Loucy (cell line): ENCODE measurements around the gene TMEM170A.

Experiments
- H2AFZ ChIP-seq: fragments of 200-600 bp; sonication (generic); 2 replicates; pipeline ENCODE4 v1.6.0; 2016; ENCODE audit warnings: antibody characterized with exemption, mild to moderate bottlenecking, low read length, moderate library complexity
- H3F3A ChIP-seq: fragments of 200-600 bp; 2 replicates; pipeline ENCODE4 v1.6.0; 2016; ENCODE audit warnings: antibody characterized with exemption, low read depth, mild to moderate bottlenecking
- H3K27me3 ChIP-seq: fragments of 200-600 bp; sonication (generic); 2 replicates; pipeline ENCODE4 v1.6.1; 2014; ENCODE audit warnings: low read length, mild to moderate bottlenecking; ENCODE audit not compliant: insufficient read depth, poor library complexity, severe bottlenecking
- H3K36me3 ChIP-seq: fragments of 200-600 bp; sonication (generic); 2 replicates; pipeline ENCODE4 v1.6.1; 2016; ENCODE audit warnings: low read length; ENCODE audit not compliant: insufficient read depth
- H3K4me1 ChIP-seq: fragments of 200-600 bp; sonication (generic); 2 replicates; pipeline ENCODE4 v1.5.1; 2014; ENCODE audit warnings: low read length, mild to moderate bottlenecking; ENCODE audit not compliant: insufficient read depth, poor library complexity, severe bottlenecking
- H3K4me2 ChIP-seq: fragments of 200-600 bp; sonication (generic); 2 replicates; pipeline ENCODE4 v1.6.0; 2014; ENCODE audit warnings: antibody characterized with exemption, low read length, low read depth, mild to moderate bottlenecking; ENCODE audit not compliant: poor library complexity, severe bottlenecking
- H3K4me3 ChIP-seq: fragments of 200-600 bp; sonication (generic); 2 replicates; pipeline ENCODE4 v1.5.1; 2014; ENCODE audit warnings: low read length, mild to moderate bottlenecking, mixed read lengths; ENCODE audit not compliant: poor library complexity, severe bottlenecking
- H3K79me2 ChIP-seq: fragments of 200-600 bp; sonication (generic); 2 replicates; pipeline ENCODE4 v1.6.1; 2014; ENCODE audit warnings: low read length; ENCODE audit not compliant: insufficient read depth
- H3K9ac ChIP-seq: fragments of 200-600 bp; sonication (generic); 2 replicates; pipeline ENCODE4 v1.6.0; 2014; ENCODE audit warnings: mild to moderate bottlenecking, low read depth, low read length, moderate library complexity; ENCODE audit not compliant: poor library complexity, severe bottlenecking
- H3K9me2 ChIP-seq: fragments of 200-600 bp; sonication (generic); replicated peaks from 2 replicates; pipeline ENCODE4 v1.6.1; 2016; ENCODE audit warnings: low read depth, low read length, mixed read lengths
- H3K9me3 ChIP-seq: fragments of 200-600 bp; sonication (generic); 2 replicates; pipeline ENCODE4 v1.6.1; 2014; ENCODE audit warnings: mild to moderate bottlenecking, antibody characterized with exemption, low read length, low read depth; ENCODE audit not compliant: insufficient read depth
- H4K20me1 ChIP-seq: fragments of 200-600 bp; sonication (generic); 2 replicates; pipeline ENCODE4 v1.6.0; 2014; ENCODE audit warnings: antibody characterized with exemption, low read length, mild to moderate bottlenecking; ENCODE audit not compliant: insufficient read depth, poor library complexity, severe bottlenecking
- CTCF ChIP-seq: fragments of 200-600 bp; sonication (generic); conservative IDR thresholded peaks from 2 replicates; pipeline ENCODE4 v1.5.1; 2014; ENCODE audit warnings: mild to moderate bottlenecking, antibody characterized with exemption, low read length
- EZH2phosphoT487 ChIP-seq: fragments of 200-600 bp; IDR thresholded peaks from 2 replicates; pipeline ENCODE4 v1.6.1; 2018; ENCODE audit warnings: antibody characterized with exemption, mild to moderate bottlenecking, moderate library complexity, borderline replicate concordance

Gene TMEM170A

GRCh38 chr16:75443298-75443697, 21.2 kb downstream of the TMEM170A start:
- H3K79me2 ChIP-seq: no peaks in the 10 kb centered on the region
- no peaks in the 10 kb centered on the region for H3K27me3 ChIP-seq
- no peak overlapping the region for H3K4me2 ChIP-seq
- H4K20me1 ChIP-seq: no peaks in the 10 kb centered on the region
- no peak overlapping the region for H3K4me3 ChIP-seq
- no peaks in the 10 kb centered on the region for H3K9me3 ChIP-seq
- H3K9ac ChIP-seq: no peak overlapping the region
- peaks cover 20% of the 10 kb centered on the region; the same call in 1 of the 2 replicates for H3K36me3 ChIP-seq
- TF ChIP-seq CTCF (no peak), EZH2phosphoT487 (no peak)
- no peaks in the 10 kb centered on the region for H3K4me1 ChIP-seq
- H2AFZ ChIP-seq: no peak overlapping the region
- H3F3A ChIP-seq: peaks cover 5% of the 10 kb centered on the region; the same call in 1 of the 2 replicates
- H3K9me2 ChIP-seq: no peaks in the 10 kb centered on the region

DNA sequence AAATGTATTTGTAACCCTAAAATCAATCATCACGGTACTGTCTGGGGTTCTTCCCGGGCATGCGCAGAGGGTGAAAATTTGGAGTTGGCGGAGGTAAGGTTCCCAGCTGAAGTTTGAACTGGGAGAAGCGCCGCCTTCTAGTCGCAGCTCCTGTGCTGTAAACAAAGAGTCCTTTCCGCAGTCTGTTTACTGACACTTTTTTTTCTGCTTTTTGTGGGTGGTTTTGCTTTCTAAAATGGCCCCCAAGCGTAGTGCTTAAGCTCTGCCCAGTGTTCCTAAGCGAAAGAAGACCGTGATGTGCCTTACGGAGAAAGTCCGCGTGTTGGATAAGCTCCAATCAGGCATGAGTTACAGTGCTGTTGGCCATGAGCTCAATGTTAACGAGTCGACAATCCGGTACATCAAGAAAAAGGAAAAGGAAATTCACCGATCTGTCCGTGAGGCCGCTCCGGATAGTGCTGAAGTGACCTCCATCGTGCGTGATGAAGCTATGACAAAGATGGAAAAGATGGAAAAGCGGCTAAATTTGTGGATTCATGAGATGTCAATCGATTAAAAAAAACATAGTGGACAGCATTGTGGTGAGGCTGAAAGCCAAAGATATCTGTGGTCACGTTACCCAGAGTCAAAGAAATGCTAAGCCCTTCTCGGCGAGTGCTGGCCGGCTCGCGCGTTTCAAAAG, 30.6 kb downstream of the TMEM170A start:
- Histone ChIP-seq H4K20me1 (peaks cover 6% of the 10 kb centered on the region), H3F3A (no peaks in the 10 kb centered on the region), H3K4me3 (peak overlapping the region; percentile 81), H3K36me3 (no peaks in the 10 kb centered on the region), H2AFZ (peak overlapping the region; percentile 98), H3K4me2 (peak overlapping the region; percentile 74), H3K9ac (peak overlapping the region; percentile 81), H3K4me1 (peaks cover 8% of the 10 kb centered on the region), H3K79me2 (peaks cover 22% of the 10 kb centered on the region), H3K27me3 (no peaks in the 10 kb centered on the region), H3K9me3 (no peaks in the 10 kb centered on the region), H3K9me2 (no peaks in the 10 kb centered on the region)
- no peak for TF ChIP-seq CTCF
- TF ChIP-seq EZH2phosphoT487: no peak

DNA sequence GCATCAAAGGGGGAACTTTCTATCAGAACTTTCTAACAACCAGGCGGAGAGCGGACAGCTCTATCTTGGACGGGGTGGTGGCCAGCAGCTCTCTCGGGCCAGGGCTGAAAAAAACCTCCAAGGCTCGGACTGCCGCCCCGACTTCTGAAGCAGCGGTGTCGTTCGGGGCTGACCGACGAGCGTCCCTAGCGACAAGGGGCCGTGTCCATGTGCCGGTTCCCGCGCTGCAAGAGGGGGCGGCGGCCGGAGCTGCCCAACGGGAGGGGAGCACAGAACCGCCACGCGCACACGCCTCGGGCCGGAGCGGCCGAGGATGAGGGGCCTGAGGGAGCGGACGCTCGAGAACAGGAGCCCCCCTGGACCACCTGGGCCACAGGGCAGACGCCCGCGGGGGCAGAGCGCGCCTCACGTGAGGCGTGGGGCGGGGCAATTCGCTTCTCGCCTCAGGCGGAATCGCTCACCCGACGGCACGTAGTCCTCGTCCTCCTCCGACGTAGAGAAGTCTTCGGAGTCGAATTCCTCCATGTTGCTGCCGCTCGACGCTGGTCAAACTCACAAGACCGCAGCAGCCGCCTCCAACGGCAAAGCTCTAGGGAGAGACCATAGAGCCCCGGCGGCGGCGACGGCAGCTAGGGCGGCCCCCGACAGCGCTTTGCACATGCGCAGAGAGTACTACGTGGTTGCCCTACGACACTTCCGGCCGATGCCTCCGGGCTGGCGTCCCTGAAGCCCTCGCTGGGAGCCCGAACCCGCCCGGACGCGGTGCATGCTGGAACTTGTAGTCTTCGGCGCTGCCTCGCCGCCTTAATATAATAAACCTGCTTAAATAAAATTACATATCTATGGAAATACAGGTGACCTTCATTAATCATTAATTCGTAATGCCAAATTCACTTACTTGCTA, 31.4 kb downstream of the TMEM170A start, which contains the start of gene CFDP1:
Gene CFDP1, minus strand, starts transcription at position 676 of the 904 bp plus-strand sequence. Its CDS starts 151 bp downstream, at position 525.
- Histone ChIP-seq H3K4me1 (peaks cover 8% of the 10 kb centered on the region), H3K36me3 (no peaks in the 10 kb centered on the region), H3K79me2 (peaks cover 22% of the 10 kb centered on the region)

More for the DNA sequence above, 31.4 kb downstream of the TMEM170A start, which contains the start of gene CFDP1:
- Histone ChIP-seq H4K20me1 (peaks cover 6% of the 10 kb centered on the region), H3K27me3 (no peaks in the 10 kb centered on the region), H3K9ac (peak within 1 kb of the TSS; percentile 81), H3K4me3 (peak within 1 kb of the TSS; percentile 81), H3K9me3 (no peaks in the 10 kb centered on the region), H2AFZ (peak within 1 kb of the TSS; percentile 98), H3F3A (no peaks in the 10 kb centered on the region), H3K9me2 (no peaks in the 10 kb centered on the region), H3K4me2 (peak within 1 kb of the TSS; percentile 99)
- TF ChIP-seq EZH2phosphoT487 (no peak), CTCF (no peak)
